ENCODE results near the gene CD84.
"Not testable (repeated sequence)": the region's sequence is repeated elsewhere in the genome, so short reads cannot be mapped to it uniquely, and the experiment has no call there.

CD84 gene

GRCh38 chr1:160540859-160541233, 38.5 kb downstream of the CD84 start:
- no peak for DNase-seq (ENCODE audit: low read depth in 2 of 2)

- DNase-seq (ENCODE audit: low read depth in 2 of 2): peak in 1 of 2 donors; percentile 39
Observed at GRCh38 chr1:160539990-160540858, 39.1 kb downstream of the CD84 start.

- DNase-seq (ENCODE audit: low read depth in 2 of 2): no peak
Observed at GRCh38 chr1:160539684-160539989, 39.7 kb downstream of the CD84 start.

- DNase-seq (ENCODE audit: low read depth in 2 of 2): no peak
Observed at GRCh38 chr1:160538985-160539651, 40.2 kb downstream of the CD84 start.

GRCh38 chr1:160537714-160538665, 41.3 kb downstream of the CD84 start:
- no peak for DNase-seq (ENCODE audit: low read depth in 2 of 2)

GRCh38 chr1:160534823-160535605, 44.3 kb downstream of the CD84 start:
- no peak for DNase-seq (ENCODE audit: low read depth in 2 of 2)

- not testable (repeated sequence) for DNase-seq (ENCODE audit: low read depth in 2 of 2)
Observed at GRCh38 chr1:160532557-160532813, 46.8 kb downstream of the CD84 start.

- not testable (repeated sequence) for DNase-seq (ENCODE audit: low read depth in 2 of 2)
Observed at GRCh38 chr1:160531809-160532556, 47.3 kb downstream of the CD84 start.

GRCh38 chr1:160529401-160529952, 49.8 kb downstream of the CD84 start:
- not testable (repeated sequence) for DNase-seq (ENCODE audit: low read depth in 2 of 2)

- DNase-seq (ENCODE audit: low read depth in 2 of 2): not testable (repeated sequence)
Observed at GRCh38 chr1:160523789-160524188, 55.5 kb downstream of the CD84 start.

GRCh38 chr1:160522622-160523345, 56.5 kb downstream of the CD84 start, which contains the start of gene SLAMF6:
Gene SLAMF6, minus strand, starts transcription at chr1:160523255. Its CDS starts 63 bp downstream, at chr1:160523192.
- DNase-seq (ENCODE audit: low read depth in 2 of 2): peak; percentile 11 to 27

GRCh38 chr1:160522136-160522535, 57.2 kb downstream of the CD84 start:
- no peak for DNase-seq (ENCODE audit: low read depth in 2 of 2)

GRCh38 chr1:160521554-160521953, 57.7 kb downstream of the CD84 start:
- DNase-seq (ENCODE audit: low read depth in 2 of 2): no peak

GRCh38 chr1:160520999-160521398, 58.3 kb downstream of the CD84 start:
- no peak for DNase-seq (ENCODE audit: low read depth in 2 of 2)

GRCh38 chr1:160520582-160520981, 58.7 kb downstream of the CD84 start:
- DNase-seq (ENCODE audit: low read depth in 2 of 2): no peak

- no peak for DNase-seq (ENCODE audit: low read depth in 2 of 2)
Observed at GRCh38 chr1:160519642-160520435, 59.5 kb downstream of the CD84 start.

- not testable (repeated sequence) for DNase-seq (ENCODE audit: low read depth in 2 of 2)
Observed at GRCh38 chr1:160517519-160517918, 61.8 kb downstream of the CD84 start.

GRCh38 chr1:160515908-160516307, 63.4 kb downstream of the CD84 start:
- DNase-seq (ENCODE audit: low read depth in 2 of 2): not testable (repeated sequence)

GRCh38 chr1:160504651-160505050, 74.6 kb downstream of the CD84 start:
- no peak for DNase-seq (ENCODE audit: low read depth in 2 of 2)

Data from stimulated activated CD4-positive, alpha-beta T cell treated with anti-CD3 and anti-CD28 coated beads, Interleukin-1b, Interleukin-23, amount 100 ng/mL, for 4 hours (primary cell).